ENCODE measurements around the gene POLD1.

The POLD1 gene

DNA sequence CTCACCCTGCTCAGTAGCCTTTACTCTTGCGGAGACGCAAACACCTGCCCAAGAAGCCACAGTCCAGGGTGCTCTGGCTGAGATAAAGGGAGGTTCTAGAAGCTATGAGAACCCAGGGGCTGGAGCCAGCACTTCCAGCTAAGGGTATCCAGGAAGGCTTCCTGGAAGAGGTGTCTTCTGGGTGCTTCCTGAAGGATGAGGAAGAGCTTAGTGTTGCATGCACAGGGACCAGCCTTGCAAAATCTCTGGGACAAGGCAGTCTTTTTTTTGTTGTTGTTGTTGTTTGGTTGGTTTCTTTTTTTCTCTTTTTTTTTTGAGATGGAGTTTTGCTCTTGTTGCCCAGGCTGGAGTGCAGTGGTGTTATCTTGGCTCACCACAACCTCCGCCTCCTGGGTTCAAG lies 69.1 kb downstream of the POLD1 start:
- H3K4me3 ChIP-seq (ENCODE audit: low read depth, low read length), result no peak overlapping the region
- no peak for TF ChIP-seq CTCF (IDR thresholded peaks at IDR 0.05; ENCODE audit: insufficient read depth, low read length, missing control alignments)
- ChIA-PET CTCF (interaction anchor here (1.0 kb wide), 1 partner anchor 13 kb away, joined by 3 read pairs; no protein-coding TSS in a partner anchor), POLR2A (no interaction called here)
- no peak for DNase-seq (ENCODE audit: low read depth, low spot score)

DNA sequence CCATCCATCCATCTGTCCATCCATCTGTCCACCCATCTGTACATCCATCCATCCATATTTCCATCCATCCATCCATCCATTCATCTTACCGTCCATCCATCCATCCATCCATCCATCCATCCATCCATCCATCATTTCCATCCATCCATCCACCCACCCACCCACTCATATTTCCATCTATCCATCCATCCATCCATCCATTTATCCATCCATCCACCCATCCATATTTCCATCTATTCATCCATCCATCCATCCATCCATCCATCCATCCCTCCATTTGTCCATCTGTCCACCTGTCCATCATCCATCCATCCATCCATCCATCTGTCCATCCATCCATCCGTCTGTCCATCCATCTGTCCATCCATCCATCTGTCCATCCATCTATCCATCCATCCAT lies 71.8 kb downstream of the POLD1 start:
- no peak for DNase-seq (ENCODE audit: low read depth, low spot score)
- H3K4me3 ChIP-seq (ENCODE audit: low read depth, low read length), result no peak overlapping the region
- POLR2A ChIA-PET, result no interaction called here
- no peak for TF ChIP-seq CTCF (IDR thresholded peaks at IDR 0.05; ENCODE audit: insufficient read depth, low read length, missing control alignments)
- CTCF ChIA-PET, result no interaction called here

DNA sequence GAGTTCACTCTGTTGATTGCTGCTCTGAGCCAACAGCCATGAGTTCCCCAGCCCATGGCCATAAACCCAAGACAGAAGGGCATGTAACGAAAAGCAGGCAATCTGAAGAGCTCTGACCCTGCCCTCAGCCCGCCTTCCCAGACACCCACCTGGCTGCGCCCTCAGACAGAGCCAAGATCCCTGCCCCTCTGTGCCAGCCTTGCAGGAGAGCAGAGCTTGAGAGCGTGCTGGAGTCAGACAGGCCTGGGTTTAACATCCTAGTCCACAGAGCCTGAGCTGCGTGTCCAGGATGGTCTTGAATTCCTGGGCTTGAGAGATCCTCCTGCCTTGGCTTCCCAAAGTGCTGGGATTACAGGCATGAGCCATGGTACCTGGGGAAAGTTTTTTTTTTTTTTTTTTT lies 73.2 kb downstream of the POLD1 start:
- DNase-seq (ENCODE audit: low read depth, low spot score), result no peak
- CTCF ChIA-PET, result interaction anchor here (1.1 to 2.3 kb wide), 3 partner anchors 8 to 89 kb away, joined by 3 to 7 read pairs (median 4); no protein-coding TSS in a partner anchor
- TF ChIP-seq CTCF (IDR thresholded peaks at IDR 0.05; ENCODE audit: insufficient read depth, low read length, missing control alignments), result no peak

DNA sequence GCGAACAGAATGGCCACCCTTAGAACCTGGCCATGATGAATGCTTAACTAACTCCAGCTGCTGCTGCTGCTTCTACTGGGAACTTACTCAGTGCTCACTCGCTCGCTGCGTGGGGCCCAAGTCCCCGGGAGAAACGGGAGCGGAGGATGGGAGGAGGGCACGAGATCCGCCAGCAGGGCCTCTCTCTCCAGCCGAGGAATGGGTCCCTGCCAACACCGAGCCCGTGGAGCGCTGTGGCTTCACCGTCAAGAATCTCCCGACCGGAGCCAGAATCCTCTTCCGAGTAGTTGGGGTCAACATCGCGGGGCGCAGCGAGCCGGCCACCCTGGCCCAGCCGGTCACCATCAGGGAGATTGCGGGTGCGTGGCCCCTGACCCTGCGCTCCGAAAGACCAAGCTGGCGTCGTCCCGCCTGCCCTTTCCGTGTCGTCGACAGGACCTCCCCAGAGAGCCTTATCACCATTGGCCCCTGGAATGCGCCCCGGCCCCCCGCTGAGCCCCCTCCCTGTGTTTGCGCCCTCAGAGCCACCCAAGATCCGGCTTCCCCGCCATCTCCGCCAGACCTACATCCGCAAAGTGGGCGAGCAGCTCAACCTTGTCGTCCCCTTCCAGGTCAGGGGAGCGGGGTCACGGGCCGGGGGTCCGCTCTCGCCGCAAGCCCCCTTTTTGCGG lies 74.4 kb downstream of the POLD1 start:
- ChIA-PET CTCF (interaction anchor here (0.9 to 2.3 kb wide), 5 partner anchors 13 to 101 kb away, joined by 3 to 7 read pairs (median 3); no protein-coding TSS in a partner anchor), POLR2A (no interaction called here)
- TF ChIP-seq CTCF (IDR thresholded peaks at IDR 0.05; ENCODE audit: insufficient read depth, low read length, missing control alignments), result no peak
- H3K4me3 ChIP-seq (ENCODE audit: low read depth, low read length), result no peak overlapping the region
- no peak for DNase-seq (ENCODE audit: low read depth, low spot score)

More for the DNA sequence above, 73.2 kb downstream of the POLD1 start:
- POLR2A ChIA-PET, result no interaction called here
- no peak overlapping the region for H3K4me3 ChIP-seq (ENCODE audit: low read depth, low read length)

- no peak for TF ChIP-seq CTCF (IDR thresholded peaks at IDR 0.05; ENCODE audit: insufficient read depth, low read length, missing control alignments)
- DNase-seq (ENCODE audit: low read depth, low spot score), result no peak
- no peak overlapping the region for H3K4me3 ChIP-seq (ENCODE audit: low read depth, low read length)
- ChIA-PET POLR2A (no interaction called here), CTCF (interaction anchor here (0.9 to 1.5 kb wide), 2 partner anchors 13 to 102 kb away, joined by 3 read pairs; no protein-coding TSS in a partner anchor)
Observed at GRCh38 chr19:50459067-50459456, 74.9 kb downstream of the POLD1 start.

DNA sequence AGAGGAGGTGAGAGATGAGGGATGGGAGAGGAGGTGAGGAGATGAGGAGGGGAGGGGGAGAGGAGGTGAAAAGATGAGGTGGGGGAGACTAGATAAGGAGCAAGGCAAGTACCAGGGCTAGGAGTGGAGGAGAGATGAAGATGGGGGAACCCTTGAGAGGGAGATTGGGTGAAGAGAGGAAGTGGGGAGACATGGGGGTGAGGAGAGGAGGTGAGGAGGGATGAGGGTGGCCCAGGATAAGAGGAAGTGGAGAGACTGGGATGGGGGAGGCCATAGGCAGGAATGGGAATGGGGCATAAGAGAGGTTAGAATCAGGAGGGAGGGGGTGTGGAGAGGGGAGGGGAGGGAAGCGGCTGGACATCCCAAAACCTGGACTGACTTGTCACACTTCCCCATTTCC lies 75.5 kb downstream of the POLD1 start:
- no peak for TF ChIP-seq CTCF (IDR thresholded peaks at IDR 0.05; ENCODE audit: insufficient read depth, low read length, missing control alignments)
- POLR2A ChIA-PET, result no interaction called here
- CTCF ChIA-PET, result interaction anchor here (0.6 to 7.4 kb wide), 9 partner anchors 14 to 108 kb away, joined by 3 to 132 read pairs (median 4); partner anchors contain the start of gene NAPSA
- H3K4me3 ChIP-seq (ENCODE audit: low read depth, low read length), result no peak overlapping the region
- no peak for DNase-seq (ENCODE audit: low read depth, low spot score)

All from AG04449 (cell line).